ELR (cell line): Measurements from ENCODE around the gene AK5.

ENCODE experiments used
- DNase-seq: peaks from one replicate; pipeline ENCODE4 v3.0.0-alpha.2; 2015; ENCODE audit warnings: low read depth

AK5 gene

GRCh38 chr1:77281491-77282186 is at the start of gene AK5:
Gene AK5 (plus strand): TSS chr1:77282019. CDS start chr1:77282314, 295 bp downstream.
- DNase-seq, result peak; percentile 67

- no peak for DNase-seq
Observed at GRCh38 chr1:77232829-77233228, 49.0 kb upstream of the AK5 start.

- no peak for DNase-seq
Observed at GRCh38 chr1:77234096-77234495, 47.7 kb upstream of the AK5 start.

- DNase-seq, result no peak
Observed at GRCh38 chr1:77234943-77235342, 46.9 kb upstream of the AK5 start.

GRCh38 chr1:77238462-77238861 is 43.4 kb upstream of the AK5 start:
- no peak for DNase-seq

- no peak for DNase-seq
Observed at GRCh38 chr1:77239311-77239710, 42.5 kb upstream of the AK5 start.

GRCh38 chr1:77245830-77246229 is 36.0 kb upstream of the AK5 start:
- no peak for DNase-seq

- DNase-seq, result no peak
Observed at GRCh38 chr1:77250126-77250525, 31.7 kb upstream of the AK5 start.

GRCh38 chr1:77253211-77253610 is 28.6 kb upstream of the AK5 start:
- no peak for DNase-seq

GRCh38 chr1:77263708-77264107 is 18.1 kb upstream of the AK5 start:
- DNase-seq, result no peak

- DNase-seq, result no peak
Observed at GRCh38 chr1:77265180-77265579, 16.6 kb upstream of the AK5 start.

- DNase-seq, result no peak
Observed at GRCh38 chr1:77267035-77267434, 14.8 kb upstream of the AK5 start.

- peak; percentile 48 for DNase-seq
Observed at GRCh38 chr1:77271852-77272580, 9.8 kb upstream of the AK5 start.

GRCh38 chr1:77273891-77274290 is 7.9 kb upstream of the AK5 start:
- DNase-seq, result no peak

GRCh38 chr1:77275194-77275593 is 6.6 kb upstream of the AK5 start:
- no peak for DNase-seq

- DNase-seq, result peak; percentile 8
Observed at GRCh38 chr1:77276941-77277340, 4.9 kb upstream of the AK5 start.

- no peak for DNase-seq
Observed at GRCh38 chr1:77279929-77280328, 1.9 kb upstream of the AK5 start.

GRCh38 chr1:77280962-77281361 is 857 bp upstream of the AK5 start:
- no peak for DNase-seq

GRCh38 chr1:77282187-77282865 is 507 bp downstream of the AK5 start:
- peak; percentile 65 for DNase-seq

- peak; percentile 35 for DNase-seq
Observed at GRCh38 chr1:77282866-77283539, 1.2 kb downstream of the AK5 start.

- no peak for DNase-seq
Observed at GRCh38 chr1:77283701-77284425, 2.0 kb downstream of the AK5 start.

- no peak for DNase-seq
Observed at GRCh38 chr1:77287535-77287934, 5.7 kb downstream of the AK5 start.
